ENCODE data around the gene COL1A1. TPM values are rescaled to one million over a fixed set of nuclear protein-coding genes. Genes with fewer than 3 reads are reported as not detected.
A peak's percentile ranks its signal among the peaks of the same experiment; 100 is the strongest.

The COL1A1 gene
- total RNA-seq, 1 experiment from 2014 or later = 20.7 TPM

GRCh38 chr17:50196826-50197225 lies 4.6 kb downstream of the COL1A1 start:
- peak in 1 of 2 experiments; percentile 44 for DNase-seq
- no TSS peak for BruUV-seq (replicated peaks)
- Histone ChIP-seq H2AFZ (no peak overlapping the region), H3K4me1 (replicated peaks; ENCODE audit: insufficient read depth) (peaks cover 22% of the 10 kb centered on the region), H3K36me3 (ENCODE audit: low read depth) (no peaks in the 10 kb centered on the region), H3K4me2 (no peak overlapping the region), H3K27ac (no peak overlapping the region), H3K79me2 (ENCODE audit: low read depth) (no peaks in the 10 kb centered on the region), H3K9me3 (ENCODE audit: insufficient read depth, low read depth) (no peaks in the 10 kb centered on the region), H3K27me3 (ENCODE audit: insufficient read depth, low read depth) (peaks cover 10% of the 10 kb centered on the region), H3K4me3 (no peak overlapping the region), H3F3A (ENCODE audit: insufficient read depth, low read depth) (peaks cover 15% of the 10 kb centered on the region; the same call in 1 of the 2 replicates), H4K20me1 (ENCODE audit: insufficient read depth) (no peaks in the 10 kb centered on the region), H3K9me2 (ENCODE audit: insufficient read depth) (no peaks in the 10 kb centered on the region)
- ChIA-PET CTCF (interaction anchor here (0.6 to 1.6 kb wide), 3 partner anchors 18 to 77 kb away, joined by 3 to 14 read pairs (median 4); no protein-coding TSS in a partner anchor), POLR2A (ENCODE audit: unreplicated experiment) (no interaction called here)
- TF ChIP-seq EZH2 (IDR thresholded peaks at IDR 0.05; ENCODE audit: low read depth) = no peak
- no peak for TF ChIP-seq CTCF (conservative IDR thresholded peaks at IDR 0.05)
- intact Hi-C loops (cut with micrococcal nuclease; ENCODE audit: unreplicated experiment) = no loop called here

- H3K4me1 ChIP-seq (replicated peaks; ENCODE audit: insufficient read depth) = peaks cover 21% of the 10 kb centered on the region
- intact Hi-C loops (cut with micrococcal nuclease; ENCODE audit: unreplicated experiment) = no loop called here
- ChIA-PET POLR2A (ENCODE audit: unreplicated experiment) (no interaction called here), CTCF (interaction anchor here (1.6 kb wide), 1 partner anchor 26 kb away, joined by 14 read pairs; no protein-coding TSS in a partner anchor)
- no TSS peak for BruUV-seq (replicated peaks)
- no peaks in the 10 kb centered on the region for H3K36me3 ChIP-seq (ENCODE audit: low read depth)
- no peak overlapping the region for H3K4me2 ChIP-seq
- no peaks in the 10 kb centered on the region for H3K79me2 ChIP-seq (ENCODE audit: low read depth)
- H3K9me2 ChIP-seq (ENCODE audit: insufficient read depth) = no peaks in the 10 kb centered on the region
- TF ChIP-seq EZH2 (IDR thresholded peaks at IDR 0.05; ENCODE audit: low read depth) (no peak), CTCF (conservative IDR thresholded peaks at IDR 0.05) (no peak)
- no peaks in the 10 kb centered on the region for H4K20me1 ChIP-seq (ENCODE audit: insufficient read depth)
- DNase-seq = no peak
- H3K27ac ChIP-seq = no peak overlapping the region
- H3K27me3 ChIP-seq (ENCODE audit: insufficient read depth, low read depth) = peaks cover 2% of the 10 kb centered on the region; the same call in 1 of the 2 replicates
- peaks cover 15% of the 10 kb centered on the region; the same call in 1 of the 2 replicates for H3F3A ChIP-seq (ENCODE audit: insufficient read depth, low read depth)
- no peak overlapping the region for H2AFZ ChIP-seq
- H3K4me3 ChIP-seq = no peak overlapping the region
- H3K9me3 ChIP-seq (ENCODE audit: insufficient read depth, low read depth) = no peaks in the 10 kb centered on the region
Measured at GRCh38 chr17:50196036-50196435, 5.4 kb downstream of the COL1A1 start.

- Histone ChIP-seq H3K27me3 (ENCODE audit: insufficient read depth, low read depth) (no peaks in the 10 kb centered on the region), H3K9me2 (ENCODE audit: insufficient read depth) (no peaks in the 10 kb centered on the region), H2AFZ (no peak overlapping the region), H4K20me1 (ENCODE audit: insufficient read depth) (no peaks in the 10 kb centered on the region), H3K27ac (no peak overlapping the region), H3K79me2 (ENCODE audit: low read depth) (no peaks in the 10 kb centered on the region), H3K36me3 (ENCODE audit: low read depth) (no peaks in the 10 kb centered on the region), H3K4me1 (replicated peaks; ENCODE audit: insufficient read depth) (peaks cover 18% of the 10 kb centered on the region), H3K4me3 (no peak overlapping the region), H3F3A (ENCODE audit: insufficient read depth, low read depth) (peaks cover 15% of the 10 kb centered on the region; the same call in 1 of the 2 replicates), H3K9me3 (ENCODE audit: insufficient read depth, low read depth) (no peaks in the 10 kb centered on the region), H3K4me2 (no peak overlapping the region)
- intact Hi-C loops (cut with micrococcal nuclease; ENCODE audit: unreplicated experiment) = no loop called here
- TF ChIP-seq CTCF (conservative IDR thresholded peaks at IDR 0.05) = no peak
- TF ChIP-seq EZH2 (IDR thresholded peaks at IDR 0.05; ENCODE audit: low read depth) = no peak
- no TSS peak for BruUV-seq (replicated peaks)
- ChIA-PET CTCF (interaction anchor here (0.6 kb wide), 1 partner anchor 92 kb away, joined by 9 read pairs; no protein-coding TSS in a partner anchor), POLR2A (ENCODE audit: unreplicated experiment) (no interaction called here)
- no peak for DNase-seq
Measured at GRCh38 chr17:50194934-50195865, 6.2 kb downstream of the COL1A1 start.
